Testis (tissue), 3 donors: ENCODE measurements around the gene DNAL1. TPM values are rescaled to one million over a fixed set of nuclear protein-coding genes. Genes with fewer than 3 reads are reported as not detected.
A peak's percentile ranks its signal among the peaks of the same experiment; 100 is the strongest.

Experiments used
- DNase-seq: peaks from one replicate; pipeline ENCODE4 v3.0.0-alpha.2; 2019
- H3K27ac ChIP-seq, 2 donors: fragments of 200-600 bp; sonication (generic); one replicate each; pipeline ENCODE4 v1.5.1; 2019
- H3K27me3 ChIP-seq: fragments of 200-600 bp; sonication (generic); one replicate; pipeline ENCODE4 v1.5.1; 2019
- H3K36me3 ChIP-seq: fragments of 200-600 bp; sonication (generic); one replicate; pipeline ENCODE4 v1.5.1; 2017; ENCODE audit warnings: low read depth; ENCODE audit errors: missing control alignments
- H3K4me1 ChIP-seq: fragments of 200-600 bp; sonication (generic); one replicate; pipeline ENCODE4 v1.5.1; 2019
- H3K4me3 ChIP-seq, 2 donors: fragments of 200-600 bp; sonication (generic); one replicate each; pipeline ENCODE4 v1.5.1; 2017 to 2019
- H3K9me3 ChIP-seq: fragments of 200-600 bp; sonication (generic); one replicate; pipeline ENCODE4 v1.5.1; 2017
- POLR2A ChIP-seq: fragments of 450-650 bp; IDR thresholded peaks from one replicate; pipeline ENCODE4 v1.6.1; 2017; ENCODE audit warnings: antibody characterized with exemption, mild to moderate bottlenecking, moderate library complexity
- WGBS, 2 donors: methylation state at CpG; one replicate each; pipeline ENCODE4 v1.1.5; 2018; 5-methylcytosine and 5-hydroxymethylcytosine counted together
- intact Hi-C: fragments of 100-400 bp; cut with DNase I; formaldehyde crosslinking; loops from one replicate; pipeline ENCODE4 v1.15.1; 2023; ENCODE audit warnings: low total_unique reads
- polyA plus RNA-seq: library from polyadenylated mRNA; stranded (reverse); fragments of 350-450 nt; fragmentation: Illumina TruSeq; extraction: RNeasy Lipid Tissue Mini Kit (QIAGEN cat#74804); gene quantifications from one replicate; pipeline ENCODE4 v1.2.3, GENCODE V29; 2014; ENCODE audit warnings: low read depth, low replicate concordance; ENCODE audit not compliant: insufficient read depth
- total RNA-seq, 2 donors: library from RNA; depleted of rRNA; stranded (reverse); fragments of >200 nt; gene quantifications; one replicate each; pipeline ENCODE4 v1.2.3, GENCODE V29; 2016
- TF ChIP-seq, protein P1 (sequence below), 3 experiments: fragments of 450-650 bp in 2 of 3; fragments of 200-600 bp in 1 of 3; sonication (generic) in 1 of 3; IDR thresholded peaks; one replicate each; pipeline ENCODE4 v1.5.1; 2016 to 2019; ENCODE audit warnings: antibody characterized with exemption in 3 of 3, mild to moderate bottlenecking in 2 of 3, moderate library complexity in 1 of 3

DNAL1 gene
- total and polyA plus RNA-seq, 3 donors from 2014 or later: 14.6 to 136 (median 19.0) TPM

DNA sequence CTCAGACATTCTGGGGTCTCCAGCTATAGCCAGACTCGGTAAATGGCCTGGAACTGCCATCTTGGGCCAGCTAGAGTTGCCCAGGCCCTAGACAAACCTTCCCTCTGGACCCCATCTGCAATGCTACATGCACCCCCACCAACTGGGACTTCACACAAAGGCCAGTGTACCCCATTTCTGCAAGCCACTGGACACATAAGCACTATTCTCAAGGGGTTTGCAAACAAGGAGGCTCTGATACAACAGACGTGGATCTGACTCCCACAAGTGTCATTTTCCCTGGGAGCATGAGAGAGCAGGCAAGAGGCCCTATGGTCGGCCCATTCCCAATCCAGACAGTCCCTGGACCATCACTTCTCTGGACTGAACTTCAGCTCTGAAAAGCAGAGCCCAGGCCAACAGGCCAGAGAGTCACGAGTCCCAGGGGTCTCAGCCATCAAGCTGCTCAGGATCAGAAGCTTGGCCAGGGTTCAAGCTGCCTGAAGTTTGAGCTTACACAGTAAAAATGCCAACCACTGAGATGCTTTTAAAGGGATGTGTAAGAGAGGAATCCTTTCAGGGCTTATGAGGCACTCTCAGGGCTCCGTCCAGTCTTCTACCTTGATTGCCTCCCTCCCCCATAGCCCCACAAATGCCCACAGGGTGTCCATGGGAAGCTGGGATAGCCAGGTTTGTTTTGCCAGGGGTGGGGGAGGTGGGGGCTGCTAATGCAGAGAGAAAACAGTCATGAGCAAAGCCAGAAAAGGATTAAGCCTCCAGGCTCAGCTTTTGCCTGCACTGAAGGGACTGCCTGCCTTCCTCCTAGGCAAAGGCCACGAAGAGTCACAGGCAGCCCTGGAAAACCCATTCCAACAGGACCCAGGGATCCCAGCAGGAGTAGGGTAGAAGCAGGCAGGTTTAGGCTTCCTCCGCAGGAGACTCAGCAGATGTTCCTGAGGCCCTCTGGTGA is 101.1 kb downstream of the DNAL1 start:
- Histone ChIP-seq H3K27me3 (no peaks in the 10 kb centered on the region), H3K36me3 (no peaks in the 10 kb centered on the region), H3K4me1 (peaks cover 89% of the 10 kb centered on the region), H3K9me3 (no peaks in the 10 kb centered on the region), H3K27ac (peak overlapping the region in 1 of 2 donors; percentile 15), H3K4me3 (no peak overlapping the region)
- TF ChIP-seq, protein P1, sequence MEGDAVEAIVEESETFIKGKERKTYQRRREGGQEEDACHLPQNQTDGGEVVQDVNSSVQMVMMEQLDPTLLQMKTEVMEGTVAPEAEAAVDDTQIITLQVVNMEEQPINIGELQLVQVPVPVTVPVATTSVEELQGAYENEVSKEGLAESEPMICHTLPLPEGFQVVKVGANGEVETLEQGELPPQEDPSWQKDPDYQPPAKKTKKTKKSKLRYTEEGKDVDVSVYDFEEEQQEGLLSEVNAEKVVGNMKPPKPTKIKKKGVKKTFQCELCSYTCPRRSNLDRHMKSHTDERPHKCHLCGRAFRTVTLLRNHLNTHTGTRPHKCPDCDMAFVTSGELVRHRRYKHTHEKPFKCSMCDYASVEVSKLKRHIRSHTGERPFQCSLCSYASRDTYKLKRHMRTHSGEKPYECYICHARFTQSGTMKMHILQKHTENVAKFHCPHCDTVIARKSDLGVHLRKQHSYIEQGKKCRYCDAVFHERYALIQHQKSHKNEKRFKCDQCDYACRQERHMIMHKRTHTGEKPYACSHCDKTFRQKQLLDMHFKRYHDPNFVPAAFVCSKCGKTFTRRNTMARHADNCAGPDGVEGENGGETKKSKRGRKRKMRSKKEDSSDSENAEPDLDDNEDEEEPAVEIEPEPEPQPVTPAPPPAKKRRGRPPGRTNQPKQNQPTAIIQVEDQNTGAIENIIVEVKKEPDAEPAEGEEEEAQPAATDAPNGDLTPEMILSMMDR (IDR thresholded peaks at IDR 0.05): no peak
- TF ChIP-seq POLR2A: no peak
- DNase-seq: no peak
- intact Hi-C loops: no loop called here
- WGBS, 2 donors: 48 to 59% methylated on average over 4 to 7 of the region's 7 CpGs

DNA sequence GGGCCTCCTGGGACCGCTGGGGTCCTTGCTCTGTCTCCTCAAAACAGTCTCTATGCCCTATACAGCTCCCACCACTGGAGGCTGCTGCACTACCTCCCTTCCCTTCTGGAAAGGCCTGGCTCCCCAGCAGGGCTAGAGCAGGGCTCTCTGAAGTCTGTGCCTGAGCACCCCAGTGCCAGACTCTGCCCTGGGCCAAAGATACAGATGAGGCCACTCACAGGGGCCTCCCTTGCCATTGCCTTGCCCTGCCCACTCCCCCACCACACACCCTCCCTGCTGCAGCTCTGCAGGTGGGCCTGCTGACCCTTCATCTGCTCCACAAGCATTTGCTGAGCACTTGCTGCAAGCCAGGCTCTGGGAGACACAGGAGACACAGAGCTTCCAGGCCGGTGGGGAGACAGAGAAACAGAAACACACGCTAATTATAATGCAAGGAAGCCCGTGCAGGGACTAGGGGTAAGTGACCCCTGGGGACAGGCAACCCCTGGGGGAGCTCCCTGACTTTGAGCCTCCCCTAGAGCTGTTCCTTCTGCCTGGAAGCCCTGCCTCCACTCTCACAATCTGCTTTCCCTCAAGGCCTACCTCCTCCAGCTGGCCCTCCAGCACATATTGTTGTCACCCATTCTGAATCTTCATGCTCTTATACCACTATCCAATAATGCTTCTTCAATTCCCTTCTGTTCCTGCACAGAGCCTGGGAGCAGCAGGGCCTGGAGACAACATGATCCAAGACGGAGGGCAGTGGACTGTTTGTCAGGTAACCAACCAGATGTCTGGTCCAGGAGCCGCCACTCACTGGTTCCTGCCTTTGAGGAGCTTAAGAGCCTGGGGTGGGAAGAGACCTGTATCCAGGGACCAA is 102.0 kb downstream of the DNAL1 start:
- no peak for TF ChIP-seq POLR2A
- TF ChIP-seq, protein P1 (IDR thresholded peaks at IDR 0.05): peak in 1 of 3 experiments; percentile 9
- no peak for DNase-seq
- 42 to 48% methylated on average over 6 of the region's 6 CpGs for WGBS, 2 donors
- no peaks in the 10 kb centered on the region for H3K36me3 ChIP-seq
- intact Hi-C loops: no loop called here
- H3K4me3 ChIP-seq: no peak overlapping the region
- no peaks in the 10 kb centered on the region for H3K9me3 ChIP-seq
- H3K4me1 ChIP-seq: peaks cover 89% of the 10 kb centered on the region
- H3K27me3 ChIP-seq: no peaks in the 10 kb centered on the region
- peak overlapping the region; percentile 15 to 17 for H3K27ac ChIP-seq

DNA sequence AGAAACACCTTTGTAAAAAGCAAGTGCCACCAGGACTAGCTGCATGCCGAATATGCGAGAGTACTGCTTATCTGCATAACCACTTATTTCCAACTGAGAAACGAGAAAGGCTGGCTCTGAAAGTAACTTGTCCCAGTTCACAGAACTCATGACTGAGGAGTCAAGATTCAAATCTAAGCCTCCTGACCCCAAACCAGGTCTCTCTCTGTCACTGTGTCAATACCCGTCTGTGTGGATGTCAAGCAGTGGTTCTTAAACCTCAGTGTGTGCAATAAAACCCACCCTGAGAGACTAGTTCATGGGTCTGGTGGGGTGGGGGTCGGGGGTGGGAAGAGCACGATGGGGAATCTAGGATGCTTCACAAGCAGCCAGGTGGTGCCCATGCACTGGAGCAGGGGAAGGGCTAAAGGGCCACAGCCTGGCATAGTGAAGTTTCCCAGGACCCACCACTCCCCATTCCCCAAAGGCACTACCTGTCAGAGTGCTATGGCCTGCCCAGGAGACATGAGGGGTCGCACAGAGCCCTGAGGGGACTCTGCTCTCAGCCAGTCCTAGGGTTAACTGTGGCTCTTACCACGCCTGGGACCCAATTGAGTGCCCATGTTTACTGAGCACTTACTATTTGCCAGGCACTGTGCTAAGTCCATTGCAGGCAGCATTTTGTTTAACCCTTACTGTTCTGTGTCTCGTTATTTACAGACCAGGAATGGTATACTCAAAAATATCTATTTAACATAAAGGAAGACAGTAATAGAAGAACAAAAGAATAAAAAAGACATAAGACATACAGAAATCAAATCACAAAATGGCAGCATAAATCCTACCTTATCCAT is 102.8 kb downstream of the DNAL1 start:
- DNase-seq: no peak
- TF ChIP-seq, protein P1 (IDR thresholded peaks at IDR 0.05): no peak
- TF ChIP-seq POLR2A: no peak
- H3K4me1 ChIP-seq: peaks cover 89% of the 10 kb centered on the region
- H3K27ac ChIP-seq: peak overlapping the region; percentile 15 to 17
- no peaks in the 10 kb centered on the region for H3K27me3 ChIP-seq
- H3K9me3 ChIP-seq: no peaks in the 10 kb centered on the region
- intact Hi-C loops: no loop called here
- H3K36me3 ChIP-seq: no peaks in the 10 kb centered on the region
- 72 to 79% methylated on average over 9 of the region's 9 CpGs for WGBS, 2 donors
- no peak overlapping the region for H3K4me3 ChIP-seq

DNA sequence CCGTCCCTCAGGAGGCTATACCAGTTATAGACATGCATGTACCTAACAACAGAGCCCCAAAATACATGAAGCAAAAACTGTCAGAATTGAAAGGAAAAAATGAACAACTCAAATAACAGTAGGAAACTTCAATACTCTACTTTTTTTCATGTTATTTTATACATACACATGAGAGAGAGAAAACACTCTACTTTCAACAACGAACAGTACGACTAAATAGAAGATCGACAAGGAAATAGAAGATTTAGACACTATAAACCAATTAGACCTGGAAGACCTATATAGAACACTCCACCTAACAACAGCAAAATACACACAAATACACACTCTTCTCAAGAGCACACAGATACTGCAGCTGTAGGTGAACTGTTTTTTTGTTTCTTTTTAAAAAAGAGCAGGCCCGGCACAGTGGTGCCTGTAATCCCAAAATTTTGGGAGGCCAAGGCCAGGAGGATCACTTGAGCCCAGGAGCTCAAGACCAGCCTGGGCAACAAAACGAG is 104.1 kb downstream of the DNAL1 start:
- H3K27ac ChIP-seq: peak overlapping the region in 1 of 2 donors; percentile 63
- peaks cover 89% of the 10 kb centered on the region for H3K4me1 ChIP-seq
- H3K4me3 ChIP-seq: no peak overlapping the region
- no peaks in the 10 kb centered on the region for H3K9me3 ChIP-seq
- H3K36me3 ChIP-seq: no peaks in the 10 kb centered on the region
- DNase-seq: no peak
- TF ChIP-seq, protein P1 (IDR thresholded peaks at IDR 0.05): no peak
- no peak for TF ChIP-seq POLR2A
- H3K27me3 ChIP-seq: no peaks in the 10 kb centered on the region
- 78% methylated on average over 6 of the region's 6 CpGs for WGBS, 2 donors
- intact Hi-C loops: no loop called here
